Ectodermal cell (in vitro differentiated cells): ENCODE data around the gene SNRNP200.

Experiments used
- H3K27ac ChIP-seq: 2 replicates; pipeline ENCODE4 v1.7.0; 2013; ENCODE audit warnings: mild to moderate bottlenecking, low read depth, low read length; ENCODE audit not compliant: insufficient read depth, poor library complexity, severe bottlenecking
- H3K27me3 ChIP-seq: 2 replicates; pipeline ENCODE4 v1.7.0; 2013; ENCODE audit warnings: mild to moderate bottlenecking, low read length; ENCODE audit not compliant: insufficient read depth, control insufficient read depth, poor library complexity, severe bottlenecking
- H3K36me3 ChIP-seq: one replicate; pipeline ENCODE4 v1.7.0; 2013; ENCODE audit warnings: low read length; ENCODE audit not compliant: control insufficient read depth, insufficient read depth
- H3K4me1 ChIP-seq: one replicate; pipeline ENCODE4 v1.7.0; 2013; ENCODE audit warnings: low read length; ENCODE audit not compliant: control insufficient read depth, insufficient read depth
- H3K4me3 ChIP-seq: 2 replicates; pipeline ENCODE4 v1.7.0; 2013; ENCODE audit warnings: low read depth, low read length, control low read depth; ENCODE audit not compliant: insufficient read depth
- H3K9me3 ChIP-seq: 2 replicates; pipeline ENCODE4 v1.7.0; 2013; ENCODE audit warnings: mild to moderate bottlenecking, low read length, moderate library complexity; ENCODE audit not compliant: control insufficient read depth
- WGBS, 2 experiments: methylation state at CpG; one replicate each; pipeline ENCODE4 v1.1.7; 2013; ENCODE audit warnings: missing lambda C conversion rate in 2 of 2; 5-methylcytosine and 5-hydroxymethylcytosine counted together

Gene SNRNP200

GRCh38 chr2:96276787-96277499 is 28.4 kb downstream of the SNRNP200 start:
- Histone ChIP-seq H3K4me1 (no peaks in the 10 kb centered on the region), H3K36me3 (peaks cover 60% of the 10 kb centered on the region), H3K4me3 (no peak overlapping the region), H3K27ac (no peak overlapping the region), H3K9me3 (no peaks in the 10 kb centered on the region), H3K27me3 (no peaks in the 10 kb centered on the region)
- WGBS, 2 experiments, result 95 to 96% methylated on average over 21 of the region's 21 CpGs

DNA sequence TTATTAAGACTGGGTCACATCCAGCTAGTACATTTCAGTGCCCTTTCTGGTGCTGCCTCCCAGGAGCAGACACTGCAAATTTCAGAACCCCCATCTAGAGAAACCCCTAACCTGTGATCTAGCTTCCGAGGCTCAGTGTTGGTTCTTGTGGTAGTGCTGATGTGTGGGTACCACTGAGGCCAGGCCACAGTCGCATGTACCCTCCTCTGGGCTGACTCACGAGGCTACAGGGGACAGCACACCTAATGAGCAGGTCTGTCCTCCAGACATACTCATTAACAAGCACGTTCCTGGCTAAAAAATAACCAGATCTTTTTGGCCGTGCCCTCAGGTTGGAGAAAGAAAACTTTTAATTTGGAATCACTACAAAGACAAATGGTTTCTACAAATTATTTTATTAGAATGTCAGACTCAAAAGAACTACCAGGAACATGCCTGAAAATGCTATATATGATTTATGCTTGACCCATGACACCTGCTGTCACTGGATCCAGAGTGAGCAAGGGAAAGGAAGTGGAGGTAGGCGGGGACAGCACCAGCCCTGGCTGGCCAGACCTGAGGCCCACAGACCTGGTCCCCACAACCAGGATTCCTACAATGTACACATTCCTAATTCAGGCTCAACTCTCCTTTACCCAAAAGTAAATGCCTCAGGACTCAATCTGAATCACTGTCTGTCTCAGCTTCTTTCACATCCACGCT is 30.8 kb downstream of the SNRNP200 start:
- H3K4me1 ChIP-seq, result no peaks in the 10 kb centered on the region
- H3K36me3 ChIP-seq, result peaks cover 62% of the 10 kb centered on the region
- H3K9me3 ChIP-seq, result no peaks in the 10 kb centered on the region
- H3K27me3 ChIP-seq, result no peaks in the 10 kb centered on the region
- H3K4me3 ChIP-seq, result no peak overlapping the region
- WGBS, 2 experiments, result 89 to 93% methylated on average over 7 of the region's 7 CpGs
- H3K27ac ChIP-seq, result no peak overlapping the region

DNA sequence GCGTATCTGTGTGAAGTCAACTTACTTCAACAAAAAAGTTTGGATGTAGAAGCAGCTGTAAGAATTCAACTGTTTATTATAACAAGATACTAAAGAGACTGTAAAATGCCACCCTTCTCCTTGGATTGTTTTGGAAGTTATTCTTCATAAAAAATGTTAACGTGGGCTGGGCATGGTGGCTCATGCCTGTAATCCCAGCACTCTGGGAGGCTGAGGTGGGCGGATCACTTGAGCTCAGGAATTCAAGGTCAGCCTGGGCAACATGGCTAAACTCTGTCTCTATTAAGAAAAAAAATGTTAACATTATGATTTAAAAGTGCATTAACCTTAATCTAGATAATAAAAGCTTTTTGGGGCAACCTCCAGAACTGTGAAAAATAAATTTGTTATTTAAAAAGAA is 31.6 kb downstream of the SNRNP200 start:
- H3K27ac ChIP-seq, result no peak overlapping the region
- 94 to 98% methylated on average over 2 to 3 of the region's 3 CpGs for WGBS, 2 experiments
- H3K36me3 ChIP-seq, result peaks cover 62% of the 10 kb centered on the region
- no peak overlapping the region for H3K4me3 ChIP-seq
- H3K9me3 ChIP-seq, result no peaks in the 10 kb centered on the region
- H3K4me1 ChIP-seq, result no peaks in the 10 kb centered on the region
- H3K27me3 ChIP-seq, result no peaks in the 10 kb centered on the region

GRCh38 chr2:96271995-96272394 is 33.4 kb downstream of the SNRNP200 start:
- Histone ChIP-seq H3K36me3 (peaks cover 44% of the 10 kb centered on the region), H3K9me3 (no peaks in the 10 kb centered on the region), H3K4me3 (no peak overlapping the region), H3K4me1 (no peaks in the 10 kb centered on the region), H3K27ac (no peak overlapping the region), H3K27me3 (no peaks in the 10 kb centered on the region)
- 94% methylated on average over 3 of the region's 3 CpGs for WGBS, 2 experiments

DNA sequence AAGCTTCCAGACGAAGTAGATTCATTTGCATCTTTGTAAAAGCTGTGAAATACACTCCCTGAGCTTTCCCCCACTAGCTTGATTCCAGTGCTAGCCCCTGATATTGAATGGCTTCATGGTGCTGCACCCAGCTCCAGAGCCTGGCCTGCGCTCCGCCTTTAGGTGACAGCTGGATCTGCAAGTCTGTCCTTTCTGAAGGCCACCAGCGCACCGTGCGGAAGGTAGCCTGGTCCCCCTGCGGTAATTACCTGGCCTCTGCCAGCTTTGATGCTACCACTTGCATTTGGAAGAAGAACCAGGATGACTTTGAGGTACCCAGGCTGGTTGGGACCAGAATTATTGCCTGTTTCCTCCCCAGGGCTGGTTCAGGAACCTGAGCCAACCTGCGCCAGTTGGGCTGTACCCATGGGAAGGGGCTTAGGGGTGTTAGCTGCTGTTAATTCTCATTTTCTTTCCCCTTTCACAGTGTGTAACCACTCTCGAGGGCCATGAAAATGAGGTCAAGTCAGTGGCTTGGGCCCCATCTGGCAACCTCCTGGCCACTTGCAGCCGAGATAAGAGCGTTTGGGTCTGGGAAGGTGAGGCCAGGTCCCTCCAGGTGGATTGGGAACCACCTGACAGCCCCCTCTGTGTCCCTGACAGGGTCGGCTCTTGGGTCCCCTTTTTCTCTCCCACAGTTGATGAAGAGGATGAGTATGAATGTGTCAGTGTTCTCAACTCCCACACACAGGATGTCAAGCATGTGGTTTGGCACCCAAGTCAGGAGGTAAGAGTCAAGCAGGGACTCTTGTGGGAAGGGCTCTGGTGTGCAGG is 38.0 kb downstream of the SNRNP200 start:
- Histone ChIP-seq H3K4me3 (peak overlapping the region; percentile 97), H3K27ac (no peak overlapping the region), H3K27me3 (no peaks in the 10 kb centered on the region), H3K4me1 (peaks cover 7% of the 10 kb centered on the region), H3K9me3 (no peaks in the 10 kb centered on the region), H3K36me3 (peaks cover 20% of the 10 kb centered on the region)
- 80 to 82% methylated on average over 12 of the region's 12 CpGs for WGBS, 2 experiments

DNA sequence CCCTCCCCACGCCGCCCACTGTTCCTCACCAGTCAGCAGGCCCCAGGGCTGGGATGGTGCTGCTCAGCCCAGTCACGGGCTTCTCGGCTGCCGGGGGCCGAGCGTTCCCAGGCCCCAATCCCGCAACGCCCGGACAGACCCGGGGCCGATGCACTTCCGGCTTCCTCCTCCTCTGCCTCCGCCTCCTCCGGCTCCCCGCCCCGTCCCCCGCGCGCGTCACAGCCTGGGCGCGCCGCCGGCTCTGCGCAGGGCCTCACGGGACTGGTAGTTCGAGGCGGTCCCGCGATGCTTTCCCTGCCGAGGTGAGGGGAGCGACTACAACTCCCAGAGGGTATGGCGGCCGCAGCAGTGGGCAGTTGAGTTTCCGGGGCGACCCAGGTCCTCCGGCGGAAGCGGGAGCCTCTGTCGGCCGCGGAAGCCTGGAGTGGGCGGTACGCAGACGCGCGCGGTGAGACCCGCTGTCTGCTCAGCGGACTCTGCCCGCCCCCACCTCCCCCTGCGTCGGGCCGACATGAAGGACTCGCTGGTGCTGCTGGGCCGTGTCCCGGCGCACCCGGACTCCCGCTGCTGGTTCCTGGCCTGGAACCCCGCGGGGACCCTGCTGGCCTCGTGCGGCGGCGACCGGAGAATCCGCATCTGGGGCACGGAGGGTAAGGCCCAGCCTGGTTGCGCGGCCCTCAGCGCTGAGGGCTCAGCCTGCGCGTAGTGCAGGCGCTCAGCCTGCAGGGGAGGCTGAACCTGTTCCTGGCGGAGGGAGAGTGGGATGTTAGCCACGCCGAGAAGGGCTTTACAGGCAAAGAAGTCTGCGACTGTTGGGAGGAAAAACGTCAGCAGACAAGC is 39.3 kb downstream of the SNRNP200 start, which contains the start of the genes CIAO1 and TMEM127:
TSS of gene CIAO1 (plus strand) at position 386 of the 840 bp plus-strand sequence. CDS start at position 512, 126 bp downstream.
TSS of gene TMEM127 (minus strand) at position 158 of the 840 bp plus-strand sequence. CDS start 616 bp downstream, outside the sequence.
- 0% methylated on average over 81 of the region's 81 CpGs for WGBS, 2 experiments
- peaks cover 8% of the 10 kb centered on the region for H3K36me3 ChIP-seq
- no peaks in the 10 kb centered on the region for H3K27me3 ChIP-seq

DNA sequence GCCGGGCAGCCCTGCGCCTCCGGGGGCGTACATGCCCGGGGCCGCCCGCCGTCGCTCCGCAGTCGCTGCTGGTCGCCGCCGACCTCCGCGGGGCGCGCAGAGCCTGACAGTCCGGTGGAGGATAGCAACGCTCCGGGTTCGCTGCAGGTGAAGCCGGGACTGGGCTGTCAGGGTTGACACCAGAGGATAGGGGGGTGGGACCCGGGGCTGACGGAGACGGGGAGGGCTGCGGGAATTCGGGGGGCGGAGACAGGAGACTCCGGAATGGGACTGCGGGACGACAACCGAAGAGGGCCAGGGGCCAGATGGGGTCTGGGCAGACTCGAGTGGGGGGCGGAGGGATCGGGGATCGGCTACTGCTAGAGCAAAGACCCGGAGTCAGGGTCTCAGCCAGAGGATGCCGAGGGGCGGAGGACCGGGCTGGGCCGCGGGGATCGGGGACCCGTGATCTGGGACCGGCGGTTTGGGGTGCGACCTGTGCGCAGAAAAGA is 40.0 kb downstream of the SNRNP200 start:
- 1% methylated on average over 49 of the region's 49 CpGs for WGBS, 2 experiments
- H3K27me3 ChIP-seq, result no peaks in the 10 kb centered on the region
- H3K4me3 ChIP-seq, result peak overlapping the region; percentile 97
- peaks cover 7% of the 10 kb centered on the region for H3K4me1 ChIP-seq
- peaks cover 8% of the 10 kb centered on the region for H3K36me3 ChIP-seq
- H3K27ac ChIP-seq, result peak overlapping the region; percentile 67
- no peaks in the 10 kb centered on the region for H3K9me3 ChIP-seq

More for the DNA sequence above, 39.3 kb downstream of the SNRNP200 start, which contains the start of the genes CIAO1 and TMEM127:
- H3K4me1 ChIP-seq, result peaks cover 7% of the 10 kb centered on the region
- H3K27ac ChIP-seq, result peak within 1 kb of the TSS; percentile 67
- no peaks in the 10 kb centered on the region for H3K9me3 ChIP-seq
- H3K4me3 ChIP-seq, result peak within 1 kb of the TSS; percentile 97

GRCh38 chr2:96264656-96265348 is 40.5 kb downstream of the SNRNP200 start:
- H3K9me3 ChIP-seq, result no peaks in the 10 kb centered on the region
- H3K27me3 ChIP-seq, result no peaks in the 10 kb centered on the region
- H3K36me3 ChIP-seq, result peaks cover 14% of the 10 kb centered on the region
- peaks cover 7% of the 10 kb centered on the region for H3K4me1 ChIP-seq
- WGBS, 2 experiments, result 25 to 27% methylated on average over 33 of the region's 33 CpGs
- peak overlapping the region; percentile 97 for H3K4me3 ChIP-seq
- no peak overlapping the region for H3K27ac ChIP-seq

- H3K27ac ChIP-seq, result no peak overlapping the region
- 95 to 97% methylated on average over 4 of the region's 4 CpGs for WGBS, 2 experiments
- H3K4me1 ChIP-seq, result peaks cover 7% of the 10 kb centered on the region
Measured at GRCh38 chr2:96264086-96264485, 41.3 kb downstream of the SNRNP200 start.

More at GRCh38 chr2:96264086-96264485, 41.3 kb downstream of the SNRNP200 start:
- peaks cover 10% of the 10 kb centered on the region for H3K36me3 ChIP-seq
- no peak overlapping the region for H3K4me3 ChIP-seq
- H3K9me3 ChIP-seq, result no peaks in the 10 kb centered on the region
- H3K27me3 ChIP-seq, result no peaks in the 10 kb centered on the region
